Chondrocyte (in vitro differentiated cells): Measurements from ENCODE around the gene RRP8. TPM values are rescaled to one million over a fixed set of nuclear protein-coding genes. Genes with fewer than 3 reads are reported as not detected.

Experiments used
- DNase-seq: peaks from one replicate; pipeline ENCODE4 v3.0.0; 2021; ENCODE audit warnings: mixed read lengths, low spot score
- H3K27ac Mint-ChIP-seq: one replicate; pipeline ENCODE4 v1.8.0; 2021; ENCODE audit warnings: mild to moderate bottlenecking, moderate library complexity, mixed read lengths; ENCODE audit not compliant: unreplicated experiment
- H3K27me3 Mint-ChIP-seq: 2 replicates; pipeline ENCODE4 v1.8.0; 2021; ENCODE audit warnings: low read depth, mixed read lengths
- H3K36me3 Mint-ChIP-seq: 2 replicates; pipeline ENCODE4 v1.8.0; 2021; ENCODE audit warnings: low read depth, mixed read lengths
- H3K4me1 Mint-ChIP-seq: 2 replicates; pipeline ENCODE4 v1.8.0; 2021; ENCODE audit warnings: low read depth, mild to moderate bottlenecking, mixed read lengths
- H3K4me3 Mint-ChIP-seq: one replicate; pipeline ENCODE4 v1.8.0; 2021; ENCODE audit warnings: mild to moderate bottlenecking, moderate library complexity, mixed read lengths; ENCODE audit not compliant: unreplicated experiment
- H3K9me3 Mint-ChIP-seq: 2 replicates; pipeline ENCODE4 v1.8.0; 2021; ENCODE audit warnings: low read depth, mixed read lengths
- CTCF ChIP-seq: fragments of 200-600 bp; sonication (generic); IDR thresholded peaks from 2 replicates; pipeline ENCODE4 v1.5.0; 2021; ENCODE audit warnings: antibody characterized with exemption, mild to moderate bottlenecking, moderate library complexity
- total RNA-seq: library from RNA; stranded (reverse); gene quantifications from 3 replicates; pipeline ENCODE4 v1.2.1, GENCODE V29; 2021

Gene RRP8
- total RNA-seq, 1 donor from 2014 or later, result 15.7 TPM

GRCh38 chr11:6623391-6624363, 20.3 kb upstream of the RRP8 start:
- Mint-ChIP-seq H3K36me3 (peaks cover 13% of the 10 kb centered on the region), H3K27ac (no peak overlapping the region), H3K9me3 (no peaks in the 10 kb centered on the region), H3K27me3 (no peaks in the 10 kb centered on the region), H3K4me1 (no peaks in the 10 kb centered on the region), H3K4me3 (no peak overlapping the region)
- no peak for DNase-seq
- TF ChIP-seq CTCF, result no peak

- no peak for TF ChIP-seq CTCF
- H3K4me1 Mint-ChIP-seq, result no peaks in the 10 kb centered on the region
- no peaks in the 10 kb centered on the region for H3K9me3 Mint-ChIP-seq
- no peaks in the 10 kb centered on the region for H3K27me3 Mint-ChIP-seq
- DNase-seq, result no peak
- no peak overlapping the region for H3K27ac Mint-ChIP-seq
- peaks cover 10% of the 10 kb centered on the region for H3K36me3 Mint-ChIP-seq
- no peak overlapping the region for H3K4me3 Mint-ChIP-seq
These were observed 19.1 kb upstream of the RRP8 start for GRCh38 chr11:6622261-6623171.

GRCh38 chr11:6621711-6622211, 18.3 kb upstream of the RRP8 start:
- no peak for DNase-seq
- no peak for TF ChIP-seq CTCF
- H3K4me3 Mint-ChIP-seq, result no peak overlapping the region
- no peaks in the 10 kb centered on the region for H3K9me3 Mint-ChIP-seq
- H3K4me1 Mint-ChIP-seq, result no peaks in the 10 kb centered on the region
- H3K27me3 Mint-ChIP-seq, result no peaks in the 10 kb centered on the region
- peaks cover 9% of the 10 kb centered on the region for H3K36me3 Mint-ChIP-seq
- no peak overlapping the region for H3K27ac Mint-ChIP-seq

DNA sequence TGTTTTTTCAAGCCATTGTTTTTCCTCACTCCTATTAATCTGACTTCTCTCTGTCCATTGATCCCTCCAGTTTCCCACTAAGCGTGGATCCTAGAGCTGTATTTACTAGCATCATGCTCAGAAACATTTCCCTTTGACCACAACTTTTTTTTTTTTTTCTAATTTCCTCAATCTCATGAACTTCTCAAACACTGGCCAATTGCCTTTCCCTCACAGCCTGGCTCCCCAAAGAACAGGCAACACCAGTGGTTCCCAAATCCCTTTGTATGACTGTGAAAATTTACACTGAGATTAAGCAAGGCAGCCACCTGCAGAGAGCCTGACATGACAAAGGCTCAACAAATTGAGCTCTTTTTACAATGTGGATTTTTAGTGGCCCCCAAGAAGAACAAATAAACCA, 17.2 kb upstream of the RRP8 start:
- peaks cover 10% of the 10 kb centered on the region for H3K36me3 Mint-ChIP-seq
- no peak overlapping the region for H3K4me3 Mint-ChIP-seq
- no peak for TF ChIP-seq CTCF
- no peaks in the 10 kb centered on the region for H3K9me3 Mint-ChIP-seq
- H3K27me3 Mint-ChIP-seq, result no peaks in the 10 kb centered on the region
- H3K4me1 Mint-ChIP-seq, result peaks cover 3% of the 10 kb centered on the region
- H3K27ac Mint-ChIP-seq, result no peak overlapping the region
- no peak for DNase-seq
